ENCODE results near the gene KCNMB1. TPM values are rescaled to one million over a fixed set of nuclear protein-coding genes. Genes with fewer than 3 reads are reported as not detected.

KCNMB1 gene, protein sequence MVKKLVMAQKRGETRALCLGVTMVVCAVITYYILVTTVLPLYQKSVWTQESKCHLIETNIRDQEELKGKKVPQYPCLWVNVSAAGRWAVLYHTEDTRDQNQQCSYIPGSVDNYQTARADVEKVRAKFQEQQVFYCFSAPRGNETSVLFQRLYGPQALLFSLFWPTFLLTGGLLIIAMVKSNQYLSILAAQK
- total RNA-seq (2014; rRNA removed; shearing (Covaris generic)), result 0.44 and 1.00 TPM in 2 replicates

- Histone ChIP-seq H3K36me3 (no peaks in the 10 kb centered on the region), H3K27ac (no peak within 1 kb of the TSS), H3K4me3 (no peak within 1 kb of the TSS), H3K4me1 (replicated peaks) (no peaks in the 10 kb centered on the region), H3K9me3 (replicated peaks) (no peaks in the 10 kb centered on the region), H3K27me3 (replicated peaks) (peaks cover 7% of the 10 kb centered on the region; the same call in 1 of the 2 replicates)
- DNase-seq (ENCODE audit: low read depth in 1 of 2, low spot score in 2 of 2), result no peak
Observed at GRCh38 chr5:170388818-170389549, at the start of gene KCNMB1. TSS of gene KCNMB1 (minus strand) at chr5:170389367. CDS start at chr5:170385447, 3,920 bp downstream.

- no peak overlapping the region for H3K4me3 ChIP-seq
- no peak overlapping the region for H3K27ac ChIP-seq
- H3K9me3 ChIP-seq (replicated peaks), result no peaks in the 10 kb centered on the region
- H3K36me3 ChIP-seq, result no peaks in the 10 kb centered on the region
- H3K27me3 ChIP-seq (replicated peaks), result no peaks in the 10 kb centered on the region
- H3K4me1 ChIP-seq (replicated peaks), result no peaks in the 10 kb centered on the region
- DNase-seq (ENCODE audit: low read depth in 1 of 2, low spot score in 2 of 2), result peak in 1 of 2 experiments; percentile 37
Observed at GRCh38 chr5:170438581-170438980, 49.4 kb upstream of the KCNMB1 start.

- H3K27ac ChIP-seq, result no peak overlapping the region
- no peaks in the 10 kb centered on the region for H3K36me3 ChIP-seq
- DNase-seq (ENCODE audit: low read depth in 1 of 2, low spot score in 2 of 2), result peak in 1 of 2 experiments; percentile 42
- no peaks in the 10 kb centered on the region; the same call in 1 of the 2 replicates for H3K9me3 ChIP-seq (replicated peaks)
- no peaks in the 10 kb centered on the region for H3K27me3 ChIP-seq (replicated peaks)
- no peaks in the 10 kb centered on the region for H3K4me1 ChIP-seq (replicated peaks)
- H3K4me3 ChIP-seq, result no peak overlapping the region
Observed at GRCh38 chr5:170437621-170438375, 48.6 kb upstream of the KCNMB1 start.

DNA sequence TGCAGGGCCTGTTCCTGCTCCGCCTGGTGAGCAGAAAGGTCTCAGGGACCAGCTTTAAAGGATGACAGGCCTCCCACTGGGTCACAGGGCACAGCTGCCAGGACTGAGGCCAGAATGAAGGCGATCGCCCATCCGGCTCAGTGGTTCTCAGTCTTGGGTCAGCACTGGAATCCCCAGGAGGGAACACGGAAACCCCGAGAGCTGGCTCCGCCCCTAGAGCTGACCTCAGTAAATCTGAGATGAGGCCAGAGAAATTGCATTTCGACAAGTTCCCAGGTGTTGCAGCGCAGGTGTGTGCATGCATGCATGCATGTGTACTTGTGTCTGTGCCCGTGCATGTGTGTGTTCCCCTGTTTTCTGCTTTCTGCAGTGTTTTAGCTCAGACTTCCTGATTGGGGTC lies 47.2 kb upstream of the KCNMB1 start:
- no peaks in the 10 kb centered on the region for H3K27me3 ChIP-seq (replicated peaks)
- no peak overlapping the region for H3K27ac ChIP-seq
- DNase-seq (ENCODE audit: low read depth in 1 of 2, low spot score in 2 of 2), result peak in 1 of 2 experiments; percentile 46
- no peak overlapping the region for H3K4me3 ChIP-seq
- H3K9me3 ChIP-seq (replicated peaks), result peaks cover 4% of the 10 kb centered on the region; the same call in 1 of the 2 replicates
- no peaks in the 10 kb centered on the region for H3K36me3 ChIP-seq
- no peaks in the 10 kb centered on the region for H3K4me1 ChIP-seq (replicated peaks)

GRCh38 chr5:170434966-170435605 lies 45.9 kb upstream of the KCNMB1 start:
- Histone ChIP-seq H3K4me1 (replicated peaks) (no peaks in the 10 kb centered on the region), H3K27ac (no peak overlapping the region), H3K36me3 (no peaks in the 10 kb centered on the region), H3K4me3 (no peak overlapping the region), H3K9me3 (replicated peaks) (peaks cover 4% of the 10 kb centered on the region; the same call in 1 of the 2 replicates), H3K27me3 (replicated peaks) (no peaks in the 10 kb centered on the region)
- peak; percentile 69 for DNase-seq (ENCODE audit: low read depth in 1 of 2, low spot score in 2 of 2)

GRCh38 chr5:170432669-170433068 lies 43.5 kb upstream of the KCNMB1 start:
- DNase-seq (ENCODE audit: low read depth in 1 of 2, low spot score in 2 of 2), result no peak
- H3K4me1 ChIP-seq (replicated peaks), result no peaks in the 10 kb centered on the region
- H3K9me3 ChIP-seq (replicated peaks), result peaks cover 4% of the 10 kb centered on the region; the same call in 1 of the 2 replicates
- H3K27ac ChIP-seq, result no peak overlapping the region
- no peak overlapping the region for H3K4me3 ChIP-seq
- H3K27me3 ChIP-seq (replicated peaks), result 0 out of 2 replicates have a peak, but pooled peaks cover 5% of the 10 kb centered on the region
- H3K36me3 ChIP-seq, result no peaks in the 10 kb centered on the region

GRCh38 chr5:170431571-170431970 lies 42.4 kb upstream of the KCNMB1 start:
- Histone ChIP-seq H3K27ac (no peak overlapping the region), H3K36me3 (no peaks in the 10 kb centered on the region), H3K4me3 (no peak overlapping the region), H3K4me1 (replicated peaks) (no peaks in the 10 kb centered on the region), H3K27me3 (replicated peaks) (0 out of 2 replicates have a peak, but pooled peaks cover 5% of the 10 kb centered on the region), H3K9me3 (replicated peaks) (peaks cover 4% of the 10 kb centered on the region; the same call in 1 of the 2 replicates)
- no peak for DNase-seq (ENCODE audit: low read depth in 1 of 2, low spot score in 2 of 2)

- H3K4me1 ChIP-seq (replicated peaks), result no peaks in the 10 kb centered on the region
- no peaks in the 10 kb centered on the region for H3K36me3 ChIP-seq
- H3K4me3 ChIP-seq, result no peak overlapping the region
- H3K9me3 ChIP-seq (replicated peaks), result peaks cover 4% of the 10 kb centered on the region; the same call in 1 of the 2 replicates
- H3K27ac ChIP-seq, result no peak overlapping the region
- H3K27me3 ChIP-seq (replicated peaks), result 0 out of 2 replicates have a peak, but pooled peaks cover 5% of the 10 kb centered on the region
- no peak for DNase-seq (ENCODE audit: low read depth in 1 of 2, low spot score in 2 of 2)
Observed at GRCh38 chr5:170430866-170431437, 41.8 kb upstream of the KCNMB1 start.

DNA sequence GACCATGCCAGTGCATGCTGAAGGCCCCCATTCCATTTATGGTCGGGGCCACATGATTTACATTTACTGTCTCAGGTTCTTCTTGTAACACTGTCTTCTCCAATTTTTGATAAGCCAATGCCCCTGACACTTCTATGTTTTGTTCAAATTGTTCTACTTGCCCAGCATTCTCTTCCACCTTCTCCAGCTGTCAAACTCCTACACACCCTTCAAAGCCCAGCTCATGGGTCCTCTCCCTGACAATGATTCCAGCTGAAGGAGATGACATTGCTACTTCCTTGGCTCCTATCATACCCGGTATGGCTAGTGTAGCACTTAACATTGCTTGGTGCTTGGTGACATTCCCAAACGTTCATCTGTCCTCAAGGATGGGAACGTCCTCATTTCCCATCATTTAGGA lies 41.1 kb upstream of the KCNMB1 start:
- Histone ChIP-seq H3K4me3 (no peak overlapping the region), H3K36me3 (no peaks in the 10 kb centered on the region), H3K27me3 (replicated peaks) (0 out of 2 replicates have a peak, but pooled peaks cover 5% of the 10 kb centered on the region), H3K9me3 (replicated peaks) (peaks cover 4% of the 10 kb centered on the region; the same call in 1 of the 2 replicates), H3K27ac (no peak overlapping the region), H3K4me1 (replicated peaks) (no peaks in the 10 kb centered on the region)
- DNase-seq (ENCODE audit: low read depth in 1 of 2, low spot score in 2 of 2), result no peak

DNA sequence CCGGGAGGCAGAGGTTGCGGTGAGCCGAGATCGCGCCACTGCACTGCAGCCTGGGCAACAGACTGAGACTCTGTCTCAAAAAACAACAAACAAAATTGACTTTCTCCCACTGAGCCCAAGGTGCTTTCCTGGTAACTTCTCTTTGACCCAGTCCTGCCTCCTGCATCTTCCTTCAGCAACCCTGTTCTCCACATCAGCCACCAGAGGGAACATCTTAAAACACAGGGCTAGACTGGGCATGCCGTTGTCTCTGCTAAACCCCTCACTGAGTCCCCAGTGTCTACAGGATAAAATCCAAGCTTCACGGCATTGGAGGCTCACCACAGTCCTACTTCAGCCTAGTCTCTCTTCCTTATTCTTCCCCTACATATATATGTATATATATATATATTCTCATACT lies 39.8 kb upstream of the KCNMB1 start:
- Histone ChIP-seq H3K36me3 (no peaks in the 10 kb centered on the region), H3K27ac (no peak overlapping the region), H3K4me1 (replicated peaks) (no peaks in the 10 kb centered on the region), H3K27me3 (replicated peaks) (0 out of 2 replicates have a peak, but pooled peaks cover 5% of the 10 kb centered on the region), H3K4me3 (no peak overlapping the region), H3K9me3 (replicated peaks) (peaks cover 4% of the 10 kb centered on the region; the same call in 1 of the 2 replicates)
- no peak for DNase-seq (ENCODE audit: low read depth in 1 of 2, low spot score in 2 of 2)

- no peak overlapping the region for H3K4me3 ChIP-seq
- no peaks in the 10 kb centered on the region for H3K36me3 ChIP-seq
- 0 out of 2 replicates have a peak, but pooled peaks cover 5% of the 10 kb centered on the region for H3K27me3 ChIP-seq (replicated peaks)
- no peaks in the 10 kb centered on the region for H3K4me1 ChIP-seq (replicated peaks)
- peaks cover 4% of the 10 kb centered on the region; the same call in 1 of the 2 replicates for H3K9me3 ChIP-seq (replicated peaks)
- no peak for DNase-seq (ENCODE audit: low read depth in 1 of 2, low spot score in 2 of 2)
- no peak overlapping the region for H3K27ac ChIP-seq
Observed at GRCh38 chr5:170427672-170428236, 38.6 kb upstream of the KCNMB1 start.

GRCh38 chr5:170426786-170427185 lies 37.6 kb upstream of the KCNMB1 start:
- 0 out of 2 replicates have a peak, but pooled peaks cover 7% of the 10 kb centered on the region for H3K27me3 ChIP-seq (replicated peaks)
- H3K27ac ChIP-seq, result no peak overlapping the region
- no peak for DNase-seq (ENCODE audit: low read depth in 1 of 2, low spot score in 2 of 2)

More at GRCh38 chr5:170426786-170427185, 37.6 kb upstream of the KCNMB1 start:
- no peaks in the 10 kb centered on the region for H3K36me3 ChIP-seq
- no peaks in the 10 kb centered on the region for H3K4me1 ChIP-seq (replicated peaks)
- H3K9me3 ChIP-seq (replicated peaks), result no peaks in the 10 kb centered on the region
- H3K4me3 ChIP-seq, result no peak overlapping the region
